Measurements from ENCODE around the gene NRGN.
"Not testable (repeated sequence)": the region's sequence is repeated elsewhere in the genome, so short reads cannot be mapped to it uniquely, and the experiment has no call there.

NRGN gene

GRCh38 chr11:124769806-124770774 is 30.3 kb downstream of the NRGN start:
- Mint-ChIP-seq H3K4me1 (peaks cover under 1% of the 10 kb centered on the region), H3K36me3 (peaks cover 15% of the 10 kb centered on the region), H3K27ac (no peak overlapping the region), H3K4me3 (no peak overlapping the region), H3K9me3 (no peaks in the 10 kb centered on the region), H3K27me3 (no peaks in the 10 kb centered on the region)
- DNase-seq (ENCODE audit: low spot score in 2 of 2) (no peak), ATAC-seq (ENCODE audit: low read depth) (no peak)

GRCh38 chr11:124770959-124771358 is 31.2 kb downstream of the NRGN start:
- H3K36me3 Mint-ChIP-seq = peaks cover 15% of the 10 kb centered on the region
- not testable (repeated sequence) for H3K9me3 Mint-ChIP-seq; H3K4me3 Mint-ChIP-seq; H3K27me3 Mint-ChIP-seq; H3K4me1 Mint-ChIP-seq; DNase-seq (ENCODE audit: low spot score in 2 of 2); ATAC-seq (ENCODE audit: low read depth); H3K27ac Mint-ChIP-seq

GRCh38 chr11:124776865-124777645 is 37.3 kb downstream of the NRGN start:
- Mint-ChIP-seq H3K4me3 (no peak overlapping the region), H3K27me3 (no peaks in the 10 kb centered on the region), H3K9me3 (no peaks in the 10 kb centered on the region), H3K4me1 (peaks cover 12% of the 10 kb centered on the region), H3K36me3 (peaks cover 20% of the 10 kb centered on the region), H3K27ac (no peak overlapping the region)
- no peak for DNase-seq (ENCODE audit: low spot score in 2 of 2)
- no peak for ATAC-seq (ENCODE audit: low read depth)

GRCh38 chr11:124778281-124778680 is 38.5 kb downstream of the NRGN start:
- Mint-ChIP-seq H3K9me3 (no peaks in the 10 kb centered on the region), H3K27ac (no peak overlapping the region), H3K27me3 (no peaks in the 10 kb centered on the region), H3K4me1 (peaks cover 12% of the 10 kb centered on the region), H3K36me3 (peaks cover 20% of the 10 kb centered on the region), H3K4me3 (no peak overlapping the region)
- ATAC-seq (ENCODE audit: low read depth) (no peak), DNase-seq (ENCODE audit: low spot score in 2 of 2) (no peak)

- peaks cover 12% of the 10 kb centered on the region for H3K4me1 Mint-ChIP-seq
- no peak for DNase-seq (ENCODE audit: low spot score in 2 of 2)
- ATAC-seq (ENCODE audit: low read depth) = no peak
- no peak overlapping the region for H3K4me3 Mint-ChIP-seq
- H3K27ac Mint-ChIP-seq = no peak overlapping the region
- no peaks in the 10 kb centered on the region for H3K9me3 Mint-ChIP-seq
- no peaks in the 10 kb centered on the region for H3K27me3 Mint-ChIP-seq
- peaks cover 20% of the 10 kb centered on the region for H3K36me3 Mint-ChIP-seq
These were observed 39.8 kb downstream of the NRGN start for GRCh38 chr11:124779568-124779967.

GRCh38 chr11:124783002-124783401 is 43.3 kb downstream of the NRGN start:
- no peak overlapping the region for H3K4me3 Mint-ChIP-seq
- ATAC-seq (ENCODE audit: low read depth) (no peak), DNase-seq (ENCODE audit: low spot score in 2 of 2) (no peak)
- H3K9me3 Mint-ChIP-seq = no peaks in the 10 kb centered on the region
- no peak overlapping the region for H3K27ac Mint-ChIP-seq
- no peaks in the 10 kb centered on the region for H3K4me1 Mint-ChIP-seq
- H3K36me3 Mint-ChIP-seq = peaks cover 9% of the 10 kb centered on the region
- no peaks in the 10 kb centered on the region for H3K27me3 Mint-ChIP-seq

GRCh38 chr11:124784051-124784450 is 44.3 kb downstream of the NRGN start:
- no peak overlapping the region for H3K4me3 Mint-ChIP-seq

GRCh38 chr11:124788521-124788920 is 48.8 kb downstream of the NRGN start:
- no peaks in the 10 kb centered on the region for H3K36me3 Mint-ChIP-seq

More at GRCh38 chr11:124784051-124784450, 44.3 kb downstream of the NRGN start:
- Mint-ChIP-seq H3K9me3 (no peaks in the 10 kb centered on the region), H3K27me3 (no peaks in the 10 kb centered on the region), H3K27ac (no peak overlapping the region), H3K4me1 (peaks cover 2% of the 10 kb centered on the region), H3K36me3 (peaks cover 3% of the 10 kb centered on the region)
- DNase-seq (ENCODE audit: low spot score in 2 of 2) = no peak
- no peak for ATAC-seq (ENCODE audit: low read depth)

GRCh38 chr11:124791626-124792341 is 52.0 kb downstream of the NRGN start:
- ATAC-seq (ENCODE audit: low read depth) = no peak
- Mint-ChIP-seq H3K9me3 (no peaks in the 10 kb centered on the region), H3K27ac (no peak overlapping the region), H3K36me3 (no peaks in the 10 kb centered on the region), H3K4me3 (no peak overlapping the region), H3K27me3 (no peaks in the 10 kb centered on the region), H3K4me1 (peaks cover 13% of the 10 kb centered on the region)
- no peak for DNase-seq (ENCODE audit: low spot score in 2 of 2)

More at GRCh38 chr11:124788521-124788920, 48.8 kb downstream of the NRGN start:
- no peak for ATAC-seq (ENCODE audit: low read depth)
- Mint-ChIP-seq H3K27ac (no peak overlapping the region), H3K27me3 (no peaks in the 10 kb centered on the region), H3K4me1 (peaks cover 13% of the 10 kb centered on the region), H3K4me3 (no peak overlapping the region), H3K9me3 (no peaks in the 10 kb centered on the region)
- DNase-seq (ENCODE audit: low spot score in 2 of 2) = no peak

GRCh38 chr11:124793466-124794278 is 53.9 kb downstream of the NRGN start:
- Mint-ChIP-seq H3K27ac (no peak overlapping the region), H3K4me3 (no peak overlapping the region), H3K9me3 (no peaks in the 10 kb centered on the region), H3K27me3 (no peaks in the 10 kb centered on the region), H3K4me1 (peaks cover 12% of the 10 kb centered on the region), H3K36me3 (no peaks in the 10 kb centered on the region)
- ATAC-seq (ENCODE audit: low read depth) (peak; percentile 81), DNase-seq (ENCODE audit: low spot score in 2 of 2) (peak in 1 of 2 donors; percentile 44)

- Mint-ChIP-seq H3K36me3 (no peaks in the 10 kb centered on the region), H3K4me3 (no peak overlapping the region), H3K4me1 (peaks cover 21% of the 10 kb centered on the region), H3K9me3 (no peaks in the 10 kb centered on the region), H3K27me3 (no peaks in the 10 kb centered on the region), H3K27ac (no peak overlapping the region)
- ATAC-seq (ENCODE audit: low read depth) = no peak
- DNase-seq (ENCODE audit: low spot score in 2 of 2) = no peak
These were observed 56.6 kb downstream of the NRGN start for GRCh38 chr11:124796312-124796711.

All from memory B cell (primary cell).